T-helper 2 cell treated with Interferon-gamma antibody and Interleukin-4, amounts not matched to agents 100 ng/mL and 5 ng/mL, for 36 hours (primary cell): Measurements from ENCODE around the gene CAPS. TPM values are rescaled to one million over a fixed set of nuclear protein-coding genes. Genes with fewer than 3 reads are reported as not detected.
"Not testable (repeated sequence)": the region's sequence is repeated elsewhere in the genome, so short reads cannot be mapped to it uniquely, and the experiment has no call there.

Source experiments
- intact Hi-C: fragments of 100-400 bp; cut with micrococcal nuclease; formaldehyde crosslinking; loops from one replicate; pipeline ENCODE4 v1.15.1; 2023
- total RNA-seq: library from RNA; stranded (reverse); gene quantifications from 2 replicates; pipeline ENCODE4 v1.2.3, GENCODE V29; 2022

Gene CAPS
- total RNA-seq, 1 donor from 2014 or later = 12.9 TPM

GRCh38 chr19:5954293-5954692, 40.2 kb downstream of the CAPS start:
- intact Hi-C loops = loop anchor here (5.0 kb wide), 1 partner anchor 52 kb away; the partner anchor contains the start of genes NDUFA11 and VMAC

GRCh38 chr19:5955636-5955935, 41.5 kb downstream of the CAPS start:
- intact Hi-C loops = no loop called here

GRCh38 chr19:5956323-5956722, 42.3 kb downstream of the CAPS start:
- intact Hi-C loops = no loop called here

- intact Hi-C loops = no loop called here
Measured at GRCh38 chr19:5956728-5957127, 42.7 kb downstream of the CAPS start.

GRCh38 chr19:5957170-5957569, 43.1 kb downstream of the CAPS start:
- intact Hi-C loops = no loop called here

- intact Hi-C loops = no loop called here
Measured at GRCh38 chr19:5958074-5958850, 44.2 kb downstream of the CAPS start.

GRCh38 chr19:5958851-5959122, 44.7 kb downstream of the CAPS start:
- intact Hi-C loops = no loop called here

GRCh38 chr19:5959260-5960004, 45.4 kb downstream of the CAPS start:
- intact Hi-C loops = no loop called here

- intact Hi-C loops = no loop called here
Measured at GRCh38 chr19:5960005-5961001, 46.2 kb downstream of the CAPS start.

- intact Hi-C loops = not testable (repeated sequence)
Measured at GRCh38 chr19:5961641-5961968, 47.6 kb downstream of the CAPS start.

GRCh38 chr19:5961969-5962945, 48.2 kb downstream of the CAPS start:
- intact Hi-C loops = no loop called here

GRCh38 chr19:5963259-5963658, 49.2 kb downstream of the CAPS start:
- intact Hi-C loops = not testable (repeated sequence)

GRCh38 chr19:5963855-5964254, 49.8 kb downstream of the CAPS start:
- intact Hi-C loops = no loop called here

- intact Hi-C loops = no loop called here
Measured at GRCh38 chr19:5964816-5965565, 50.9 kb downstream of the CAPS start.

Other genes with a start within 250 kb of the CAPS start
- gene MICOS13, start 233.7 kb upstream of the CAPS start, total RNA-seq = 42.5 and 45.4 TPM in 2 replicates
- gene HSD11B1L, start 233.2 kb upstream of the CAPS start, total RNA-seq = 1.1 and 1.5 TPM in 2 replicates
- 841 and 846 TPM in 2 replicates for gene RPL36, start 224.0 kb upstream of the CAPS start, total RNA-seq
- gene LONP1, start 194.1 kb upstream of the CAPS start, total RNA-seq = 80.4 and 82.7 TPM in 2 replicates
- not detected in 2 replicates for gene CATSPERD, start 193.6 kb upstream of the CAPS start, total RNA-seq
- 4.5 TPM in 2 replicates for gene PRR22, start 129.5 kb upstream of the CAPS start, total RNA-seq
- 54.6 and 56.1 TPM in 2 replicates for gene DUS3L, start 123.1 kb upstream of the CAPS start, total RNA-seq
- gene NRTN, start 109.2 kb upstream of the CAPS start, total RNA-seq = 0.25 and 0.50 TPM in 2 replicates
- gene FUT6, start 74.6 kb upstream of the CAPS start, total RNA-seq = not detected in 2 replicates
- not detected in 2 replicates for gene FUT3, start 62.8 kb upstream of the CAPS start, total RNA-seq
- not detected in 2 replicates for gene FUT5, start 43.7 kb upstream of the CAPS start, total RNA-seq
- gene NDUFA11, start 10.5 kb upstream of the CAPS start, total RNA-seq = 237 and 250 TPM in 2 replicates
- 7.7 and 8.0 TPM in 2 replicates for gene VMAC, start 9.4 kb upstream of the CAPS start, total RNA-seq
- 91.8 and 95.5 TPM in 2 replicates for gene RANBP3, start 63.9 kb downstream of the CAPS start, total RNA-seq
- 7.3 and 8.1 TPM in 2 replicates for gene RFX2, start 196.2 kb downstream of the CAPS start, total RNA-seq
- gene ACSBG2, start 221.4 kb downstream of the CAPS start, total RNA-seq = not detected in 2 replicates